ENCODE measurements around the gene CTDSPL2. TPM values are rescaled to one million over a fixed set of nuclear protein-coding genes. Genes with fewer than 3 reads are reported as not detected.

CTDSPL2 gene
- total and polyA plus RNA-seq, 3 experiments from 2014 or later: 42.4 to 69.8 (median 63.0) TPM

GRCh38 chr15:44565387-44566154, 138.1 kb downstream of the CTDSPL2 start:
- no peak overlapping the region for H3K27ac ChIP-seq (ENCODE audit: low read depth, low read length)
- Mint-ChIP-seq H3K4me3 (no peak overlapping the region), H3K9me3 (no peaks in the 10 kb centered on the region), H3K27ac (peak overlapping the region in 4 of 8 donors; percentile 17 to 47 (median 36)), H3K36me3 (peaks cover 0 to 89% (median 30%) of the 10 kb centered on the region in 3 donors), H3K27me3 (no peaks in the 10 kb centered on the region), H3K4me1 (peaks cover 7 to 13% (median 13%) of the 10 kb centered on the region in 3 donors)
- H3K4me1 ChIP-seq (ENCODE audit: insufficient read depth, low read length): peaks cover 5% of the 10 kb centered on the region
- ChIA-PET POLR2A (no interaction called here), CTCF (interaction anchor here (1.0 kb wide), 1 partner anchor 16 kb away, joined by 3 read pairs; no protein-coding TSS in a partner anchor)
- no peak for DNase-seq
- peaks cover 40% of the 10 kb centered on the region for H3K36me3 ChIP-seq (ENCODE audit: insufficient read depth, low read length)
- no peaks in the 10 kb centered on the region for H3K27me3 ChIP-seq (ENCODE audit: insufficient read depth, low read length, poor library complexity, severe bottlenecking)
- H3K4me3 ChIP-seq (ENCODE audit: low read length): no peak overlapping the region
- H3K9me3 ChIP-seq (ENCODE audit: low read length): no peaks in the 10 kb centered on the region

DNA sequence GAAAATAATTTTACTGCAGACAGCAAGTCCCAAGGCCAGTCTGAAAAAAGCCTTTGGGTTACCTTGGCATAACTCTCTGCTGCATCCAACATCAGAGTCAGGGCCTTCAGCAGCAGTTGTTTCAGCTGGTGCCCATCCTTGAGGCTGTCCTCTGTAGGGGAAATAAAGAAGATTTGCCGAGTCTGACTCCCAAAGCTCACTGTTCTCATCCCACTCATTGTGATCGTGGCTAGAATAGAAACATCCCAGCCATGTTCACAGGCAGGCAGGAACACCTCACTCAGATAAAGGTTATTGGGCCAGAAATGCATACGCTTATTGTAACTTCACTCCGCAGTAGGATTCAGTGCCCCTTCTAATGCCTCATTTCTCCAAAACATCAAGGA, 138.7 kb downstream of the CTDSPL2 start:
- Mint-ChIP-seq H3K27ac (peak overlapping the region in 2 of 8 donors; percentile 13 to 17), H3K4me1 (peaks cover 2 to 7% (median 7%) of the 10 kb centered on the region in 3 donors), H3K36me3 (peaks cover 0 to 89% (median 26%) of the 10 kb centered on the region in 3 donors), H3K9me3 (no peaks in the 10 kb centered on the region), H3K27me3 (no peaks in the 10 kb centered on the region), H3K4me3 (no peak overlapping the region)
- ChIA-PET POLR2A (no interaction called here), CTCF (no interaction called here)
- H3K27ac ChIP-seq (ENCODE audit: low read depth, low read length): no peak overlapping the region
- H3K9me3 ChIP-seq (ENCODE audit: low read length): no peaks in the 10 kb centered on the region
- no peaks in the 10 kb centered on the region for H3K27me3 ChIP-seq (ENCODE audit: insufficient read depth, low read length, poor library complexity, severe bottlenecking)
- peaks cover 40% of the 10 kb centered on the region for H3K36me3 ChIP-seq (ENCODE audit: insufficient read depth, low read length)
- no peaks in the 10 kb centered on the region for H3K4me1 ChIP-seq (ENCODE audit: insufficient read depth, low read length)
- no peak for DNase-seq
- H3K4me3 ChIP-seq (ENCODE audit: low read length): no peak overlapping the region

DNA sequence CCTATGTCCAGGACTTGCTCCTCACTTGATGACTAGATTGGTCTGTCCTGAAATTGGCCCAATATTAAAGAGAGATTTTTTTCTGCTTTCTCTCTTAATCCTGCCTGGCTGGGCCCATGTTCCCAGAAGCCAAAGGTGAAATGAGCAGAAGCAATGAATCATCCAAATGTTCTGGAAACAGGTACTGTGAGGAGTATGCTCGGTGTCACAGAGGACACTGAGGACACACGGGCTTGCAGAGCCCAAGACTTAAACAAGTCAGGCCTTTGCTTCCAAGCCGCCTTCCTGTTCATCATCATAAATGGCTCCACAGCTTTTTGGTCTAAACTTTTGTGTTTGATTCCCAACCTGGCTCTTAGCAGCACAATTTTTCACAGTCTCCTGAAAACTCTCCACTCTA, 140.9 kb downstream of the CTDSPL2 start:
- Histone ChIP-seq H3K27ac (ENCODE audit: low read depth, low read length) (no peak overlapping the region), H3K9me3 (ENCODE audit: low read length) (no peaks in the 10 kb centered on the region), H3K4me1 (ENCODE audit: insufficient read depth, low read length) (no peaks in the 10 kb centered on the region), H3K4me3 (ENCODE audit: low read length) (no peak overlapping the region), H3K27me3 (ENCODE audit: insufficient read depth, low read length, poor library complexity, severe bottlenecking) (no peaks in the 10 kb centered on the region), H3K36me3 (ENCODE audit: insufficient read depth, low read length) (peaks cover 37% of the 10 kb centered on the region)
- Mint-ChIP-seq H3K27ac (peak overlapping the region in 2 of 8 donors; percentile 50 to 51), H3K9me3 (no peaks in the 10 kb centered on the region), H3K4me3 (no peak overlapping the region), H3K36me3 (peaks cover 0 to 82% (median 25%) of the 10 kb centered on the region in 3 donors), H3K27me3 (no peaks in the 10 kb centered on the region), H3K4me1 (no peaks in the 10 kb centered on the region)
- CTCF ChIA-PET: interaction anchor here (1.1 kb wide), 1 partner anchor 10 kb away, joined by 3 read pairs; no protein-coding TSS in a partner anchor
- DNase-seq: no peak
- POLR2A ChIA-PET: no interaction called here

DNA sequence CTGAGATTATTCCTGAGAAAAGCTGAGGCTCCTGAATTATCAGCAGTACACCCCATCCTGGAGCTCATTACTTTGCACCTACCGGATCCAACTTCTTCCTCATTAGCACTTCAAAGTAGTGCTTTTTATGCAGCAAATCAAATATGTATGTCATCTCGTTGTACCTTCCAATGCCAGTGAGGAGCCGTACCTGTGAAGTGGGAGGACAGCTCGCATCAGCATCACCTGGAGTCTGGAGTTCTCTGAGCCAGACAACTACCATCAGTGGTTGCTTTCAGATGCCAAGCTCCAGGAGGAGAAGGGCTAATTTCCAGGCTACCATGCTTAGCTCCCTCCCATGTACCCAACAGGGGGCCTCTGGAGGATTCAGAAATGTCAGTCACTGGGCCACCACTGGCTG, 141.9 kb downstream of the CTDSPL2 start:
- CTCF ChIA-PET: no interaction called here
- Mint-ChIP-seq H3K9me3 (no peaks in the 10 kb centered on the region), H3K4me3 (no peak overlapping the region), H3K27me3 (no peaks in the 10 kb centered on the region), H3K4me1 (no peaks in the 10 kb centered on the region), H3K36me3 (peaks cover 0 to 79% (median 25%) of the 10 kb centered on the region in 3 donors), H3K27ac (peak overlapping the region in 6 of 8 donors; percentile 11 to 79 (median 26))
- H3K9me3 ChIP-seq (ENCODE audit: low read length): no peaks in the 10 kb centered on the region
- H3K36me3 ChIP-seq (ENCODE audit: insufficient read depth, low read length): peaks cover 42% of the 10 kb centered on the region
- H3K27me3 ChIP-seq (ENCODE audit: insufficient read depth, low read length, poor library complexity, severe bottlenecking): no peaks in the 10 kb centered on the region
- no peak for DNase-seq
- POLR2A ChIA-PET: no interaction called here
- H3K27ac ChIP-seq (ENCODE audit: low read depth, low read length): no peak overlapping the region
- no peaks in the 10 kb centered on the region for H3K4me1 ChIP-seq (ENCODE audit: insufficient read depth, low read length)
- H3K4me3 ChIP-seq (ENCODE audit: low read length): no peak overlapping the region

GRCh38 chr15:44570361-44570760, 142.9 kb downstream of the CTDSPL2 start:
- peaks cover 0 to 6% (median 3%) of the 10 kb centered on the region in 3 donors for H3K4me1 Mint-ChIP-seq
- H3K27me3 ChIP-seq (ENCODE audit: insufficient read depth, low read length, poor library complexity, severe bottlenecking): no peaks in the 10 kb centered on the region
- no peaks in the 10 kb centered on the region for H3K4me1 ChIP-seq (ENCODE audit: insufficient read depth, low read length)
- peak overlapping the region in 3 of 8 donors; percentile 15 to 75 (median 70) for H3K27ac Mint-ChIP-seq
- no peaks in the 10 kb centered on the region for H3K9me3 ChIP-seq (ENCODE audit: low read length)
- ChIA-PET CTCF (interaction anchor here (1.1 kb wide), 1 partner anchor 8 kb away, joined by 5 read pairs; no protein-coding TSS in a partner anchor), POLR2A (no interaction called here)
- no peak overlapping the region for H3K4me3 ChIP-seq (ENCODE audit: low read length)
- H3K36me3 Mint-ChIP-seq: peaks cover 0 to 78% (median 24%) of the 10 kb centered on the region in 3 donors
- H3K27me3 Mint-ChIP-seq: no peaks in the 10 kb centered on the region
- no peak for DNase-seq
- H3K36me3 ChIP-seq (ENCODE audit: insufficient read depth, low read length): peaks cover 38% of the 10 kb centered on the region
- no peak overlapping the region for H3K27ac ChIP-seq (ENCODE audit: low read depth, low read length)
- H3K9me3 Mint-ChIP-seq: no peaks in the 10 kb centered on the region
- H3K4me3 Mint-ChIP-seq: no peak overlapping the region

- H3K9me3 Mint-ChIP-seq: no peaks in the 10 kb centered on the region
- Histone ChIP-seq H3K4me3 (ENCODE audit: low read length) (no peak overlapping the region), H3K4me1 (ENCODE audit: insufficient read depth, low read length) (peaks cover 4% of the 10 kb centered on the region), H3K27ac (ENCODE audit: low read depth, low read length) (no peak overlapping the region), H3K9me3 (ENCODE audit: low read length) (no peaks in the 10 kb centered on the region), H3K36me3 (ENCODE audit: insufficient read depth, low read length) (peaks cover 27% of the 10 kb centered on the region), H3K27me3 (ENCODE audit: insufficient read depth, low read length, poor library complexity, severe bottlenecking) (no peaks in the 10 kb centered on the region)
- H3K36me3 Mint-ChIP-seq: peaks cover 0 to 58% (median 9%) of the 10 kb centered on the region in 3 donors
- DNase-seq: no peak
- POLR2A ChIA-PET: interaction anchor here (0.7 kb wide), 1 partner anchor 145 kb away, joined by 3 read pairs; no protein-coding TSS in a partner anchor
- peak overlapping the region in 3 of 8 donors; percentile 19 to 70 (median 23) for H3K27ac Mint-ChIP-seq
- CTCF ChIA-PET: no interaction called here
- H3K27me3 Mint-ChIP-seq: no peaks in the 10 kb centered on the region
- no peak overlapping the region for H3K4me3 Mint-ChIP-seq
- peaks cover 5 to 12% (median 6%) of the 10 kb centered on the region in 3 donors for H3K4me1 Mint-ChIP-seq
These were observed 146.0 kb downstream of the CTDSPL2 start for GRCh38 chr15:44573386-44573785.

DNA sequence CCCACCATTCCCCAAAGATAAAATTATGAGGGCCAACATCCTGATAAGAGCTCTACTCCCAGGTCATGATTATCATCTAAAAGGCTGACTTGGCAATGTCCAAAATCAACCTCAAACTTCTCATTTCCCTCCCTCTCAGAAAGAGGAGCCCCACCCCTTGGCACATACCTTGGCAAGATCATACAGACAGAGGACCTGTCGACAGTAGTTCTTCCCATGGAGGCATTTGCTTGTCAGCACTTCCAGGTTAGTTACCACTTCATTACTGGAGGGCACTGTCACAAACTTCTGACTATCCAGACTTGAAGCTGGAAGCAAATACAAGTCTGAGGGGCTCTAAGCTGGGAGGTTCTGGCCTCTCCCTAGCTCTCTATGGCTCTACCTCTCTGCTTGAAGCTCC, 147.3 kb downstream of the CTDSPL2 start:
- Mint-ChIP-seq H3K4me1 (peaks cover 9 to 20% (median 16%) of the 10 kb centered on the region in 3 donors), H3K4me3 (peak overlapping the region in 1 of 7 donors; percentile 70), H3K27ac (peak overlapping the region; percentile 22 to 95 (median 83)), H3K9me3 (no peaks in the 10 kb centered on the region), H3K36me3 (peaks cover 0 to 55% (median 7%) of the 10 kb centered on the region in 3 donors), H3K27me3 (no peaks in the 10 kb centered on the region)
- Histone ChIP-seq H3K27ac (ENCODE audit: low read depth, low read length) (no peak overlapping the region), H3K27me3 (ENCODE audit: insufficient read depth, low read length, poor library complexity, severe bottlenecking) (no peaks in the 10 kb centered on the region), H3K36me3 (ENCODE audit: insufficient read depth, low read length) (peaks cover 20% of the 10 kb centered on the region), H3K4me3 (ENCODE audit: low read length) (no peak overlapping the region), H3K9me3 (ENCODE audit: low read length) (no peaks in the 10 kb centered on the region), H3K4me1 (ENCODE audit: insufficient read depth, low read length) (peaks cover 16% of the 10 kb centered on the region)
- no peak for DNase-seq
- POLR2A ChIA-PET: no interaction called here
- CTCF ChIA-PET: interaction anchor here (0.8 to 1.5 kb wide), 2 partner anchors 9 to 18 kb away, joined by 3 to 5 read pairs; no protein-coding TSS in a partner anchor

Measured in CD8-positive, alpha-beta memory T cell (primary cell).